Epithelial cell of esophagus (primary cell): ENCODE results near the gene RREB1.
"Not testable (repeated sequence)": the region's sequence is repeated elsewhere in the genome, so short reads cannot be mapped to it uniquely, and the experiment has no call there.

Experiments used
- DNase-seq: peaks from one replicate; pipeline ENCODE4 v3.0.0; 2010; ENCODE audit warnings: low read depth
- H3K4me3 ChIP-seq: 2 replicates; pipeline ENCODE4 v1.5.1; 2011; ENCODE audit warnings: mild to moderate bottlenecking, low read length, control low read depth
- CTCF ChIP-seq: IDR thresholded peaks from 2 replicates; pipeline ENCODE4 v1.5.1; 2011; ENCODE audit warnings: low read depth, mild to moderate bottlenecking, low read length, control low read depth, inconsistent platforms; ENCODE audit not compliant: insufficient read depth; ENCODE audit errors: missing control alignments

The RREB1 gene

DNA sequence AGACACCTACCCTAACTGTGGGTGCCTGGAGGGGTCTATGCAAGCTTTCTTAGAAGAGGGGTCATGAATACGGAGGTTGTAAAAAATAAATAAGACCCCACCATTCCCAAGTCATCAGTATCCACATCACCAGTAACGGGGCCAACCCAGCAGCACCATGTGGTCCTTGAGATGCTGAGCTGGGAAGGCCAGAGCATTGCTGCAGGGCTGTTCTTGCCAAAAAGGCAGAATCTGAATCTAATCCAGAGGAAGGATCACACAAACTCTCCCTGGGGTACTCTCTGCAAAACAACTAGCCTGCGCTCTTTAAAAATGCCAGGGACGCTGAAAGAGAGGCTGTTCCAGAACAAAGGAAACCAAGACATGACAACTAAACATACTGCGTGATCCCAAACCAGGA is 162.1 kb downstream of the RREB1 start:
- DNase-seq, result no peak
- H3K4me3 ChIP-seq, result no peak overlapping the region
- no peak for TF ChIP-seq CTCF

DNA sequence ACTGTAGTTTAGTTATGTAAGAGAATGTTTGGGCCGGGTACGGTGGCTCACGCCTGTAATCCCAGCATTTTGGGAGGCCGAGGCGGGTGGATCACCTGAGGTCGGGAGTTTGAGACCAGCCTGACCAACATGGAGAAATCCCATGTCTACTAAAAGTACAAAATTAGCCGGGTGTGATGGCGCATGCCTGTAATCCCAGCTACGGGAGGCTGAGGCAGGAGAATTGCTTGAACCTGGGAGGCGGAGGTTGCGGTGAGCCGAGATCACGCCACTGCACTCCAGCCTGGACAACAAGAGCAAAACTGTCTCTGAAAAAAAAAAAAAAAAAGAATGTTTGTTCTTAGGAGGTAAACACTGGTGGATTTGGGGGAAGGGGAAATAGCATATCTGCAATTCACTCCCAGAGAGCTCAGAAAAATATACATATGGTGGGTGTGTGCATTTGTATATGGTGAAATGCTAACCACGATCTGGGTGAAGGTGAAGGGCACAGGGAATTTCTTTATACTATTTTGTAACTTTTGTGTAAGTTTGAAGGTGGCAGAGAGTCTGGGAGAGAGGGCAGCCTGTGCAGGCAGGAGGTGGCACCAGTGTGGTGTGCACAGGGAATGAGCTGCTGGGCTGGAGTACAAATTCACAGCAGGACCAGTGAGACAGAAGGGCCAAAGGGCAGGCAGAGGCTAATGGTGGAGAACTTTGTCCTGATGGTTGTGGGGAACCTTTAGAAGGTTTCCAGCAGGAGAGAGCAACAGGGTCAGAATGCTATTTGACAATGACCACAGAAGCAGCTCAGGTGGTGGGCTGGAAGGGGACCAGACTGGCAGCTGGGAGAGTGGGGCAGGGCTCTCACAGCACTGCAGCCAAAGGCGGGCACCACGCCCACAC is 162.8 kb downstream of the RREB1 start:
- H3K4me3 ChIP-seq, result no peak overlapping the region
- TF ChIP-seq CTCF, result no peak
- DNase-seq, result no peak

DNA sequence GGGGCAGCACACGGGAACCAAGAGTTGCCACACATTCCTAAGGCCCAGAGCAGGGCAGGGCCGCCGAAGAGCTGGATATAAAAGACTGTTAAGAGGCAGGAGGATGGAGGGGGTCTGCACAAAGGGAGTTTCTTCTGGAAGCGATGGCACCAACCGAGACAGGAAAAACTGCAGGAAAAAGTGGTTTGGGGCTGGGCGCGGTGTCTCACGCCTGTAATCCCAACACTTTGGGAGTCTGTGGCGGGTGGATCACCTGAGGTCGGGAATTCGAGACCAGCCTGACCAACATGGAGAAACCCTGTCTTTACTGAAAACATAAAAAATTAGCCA is 163.4 kb downstream of the RREB1 start:
- DNase-seq, result no peak
- no peak overlapping the region for H3K4me3 ChIP-seq
- no peak for TF ChIP-seq CTCF

GRCh38 chr6:7273709-7274108 is 165.9 kb downstream of the RREB1 start:
- no peak for DNase-seq
- TF ChIP-seq CTCF, result no peak
- H3K4me3 ChIP-seq, result no peak overlapping the region

GRCh38 chr6:7274525-7274924 is 166.8 kb downstream of the RREB1 start:
- not testable (repeated sequence) for DNase-seq, H3K4me3 ChIP-seq

- no peak for TF ChIP-seq CTCF
- no peak overlapping the region for H3K4me3 ChIP-seq
- DNase-seq, result no peak
Observed at GRCh38 chr6:7276199-7276524, 168.4 kb downstream of the RREB1 start.

- TF ChIP-seq CTCF, result no peak
- no peak for DNase-seq
- no peak overlapping the region for H3K4me3 ChIP-seq
Observed at GRCh38 chr6:7282097-7282906, 174.5 kb downstream of the RREB1 start.
